ENCODE results near the gene BCAS3.

The BCAS3 gene

GRCh38 chr17:61076621-61077031, 399.0 kb downstream of the BCAS3 start:
- no peak for TF ChIP-seq TOX (CRISPR knock-in tag; IDR thresholded peaks at IDR 0.05; ENCODE audit: borderline replicate concordance)
- TF ChIP-seq TSHZ2 (CRISPR knock-in tag; IDR thresholded peaks at IDR 0.05) = peak; percentile 91
- peak; percentile 73 for TF ChIP-seq ISL1 (CRISPR knock-in tag; IDR thresholded peaks at IDR 0.05)
- no peak for TF ChIP-seq ZFP30 (CRISPR knock-in tag; IDR thresholded peaks at IDR 0.05)
- no peak for TF ChIP-seq BACH2 (CRISPR knock-in tag; IDR thresholded peaks at IDR 0.05; ENCODE audit: borderline replicate concordance)
- TF ChIP-seq ZNF70 (CRISPR knock-in tag; IDR thresholded peaks at IDR 0.05) = no peak
- 0 out of 2 replicates have a peak, but pooled peaks have one; percentile 32 for TF ChIP-seq GLIS3 (CRISPR knock-in tag; IDR thresholded peaks at IDR 0.05)
- TF ChIP-seq CSDC2 (CRISPR knock-in tag; IDR thresholded peaks at IDR 0.05) = no peak
- TF ChIP-seq POU6F1 (CRISPR knock-in tag; IDR thresholded peaks at IDR 0.05; ENCODE audit: borderline replicate concordance, low read depth) = no peak; the same call in 1 of the 2 replicates
- TF ChIP-seq ZNF8 (CRISPR knock-in tag; IDR thresholded peaks at IDR 0.05) = no peak
- no peak for TF ChIP-seq OSR1 (CRISPR knock-in tag; IDR thresholded peaks at IDR 0.05)
- no peak for TF ChIP-seq ESRRG (CRISPR knock-in tag; IDR thresholded peaks at IDR 0.05)
- peak; percentile 78 for TF ChIP-seq TCF4 (CRISPR knock-in tag; IDR thresholded peaks at IDR 0.05; ENCODE audit: borderline replicate concordance)
- peak; percentile 87 for TF ChIP-seq SNAI2 (CRISPR knock-in tag; IDR thresholded peaks at IDR 0.05)
- no peak for TF ChIP-seq PPARA (CRISPR knock-in tag; IDR thresholded peaks at IDR 0.05; ENCODE audit: borderline replicate concordance)
- no peak for TF ChIP-seq ZC3H10 (CRISPR knock-in tag; IDR thresholded peaks at IDR 0.05)
- no peak for TF ChIP-seq PATZ1 (CRISPR knock-in tag; IDR thresholded peaks at IDR 0.05; ENCODE audit: borderline replicate concordance)
- no peak for TF ChIP-seq ARNTL (CRISPR knock-in tag; IDR thresholded peaks at IDR 0.05; ENCODE audit: borderline replicate concordance, low read depth)
- TF ChIP-seq CREB5 (CRISPR knock-in tag; IDR thresholded peaks at IDR 0.05; ENCODE audit: low read depth) = no peak
- peak; percentile 83; the same call in 1 of the 2 replicates for TF ChIP-seq CSRNP3 (CRISPR knock-in tag; IDR thresholded peaks at IDR 0.05)
- ATAC-seq = peak; percentile 45; the same call in 2 of the 3 replicates

GRCh38 chr17:61081959-61082358, 404.3 kb downstream of the BCAS3 start:
- ATAC-seq = no peak
- TF ChIP-seq CREB5 (CRISPR knock-in tag; IDR thresholded peaks at IDR 0.05; ENCODE audit: low read depth) (no peak), SNAI2 (CRISPR knock-in tag; IDR thresholded peaks at IDR 0.05) (no peak), PPARA (CRISPR knock-in tag; IDR thresholded peaks at IDR 0.05; ENCODE audit: borderline replicate concordance) (no peak), BACH2 (CRISPR knock-in tag; IDR thresholded peaks at IDR 0.05; ENCODE audit: borderline replicate concordance) (no peak), ZNF565 (CRISPR knock-in tag; conservative IDR thresholded peaks at IDR 0.05; ENCODE audit: low read depth) (no peak), PATZ1 (CRISPR knock-in tag; IDR thresholded peaks at IDR 0.05; ENCODE audit: borderline replicate concordance) (no peak), OSR1 (CRISPR knock-in tag; IDR thresholded peaks at IDR 0.05) (no peak), CSRNP3 (CRISPR knock-in tag; IDR thresholded peaks at IDR 0.05) (no peak), ZNF70 (CRISPR knock-in tag; IDR thresholded peaks at IDR 0.05) (no peak), ARNTL (CRISPR knock-in tag; IDR thresholded peaks at IDR 0.05; ENCODE audit: borderline replicate concordance, low read depth) (no peak), ZNF8 (CRISPR knock-in tag; IDR thresholded peaks at IDR 0.05) (no peak), POU6F1 (CRISPR knock-in tag; IDR thresholded peaks at IDR 0.05; ENCODE audit: borderline replicate concordance, low read depth) (no peak), ZFP30 (CRISPR knock-in tag; IDR thresholded peaks at IDR 0.05) (no peak), ZC3H10 (CRISPR knock-in tag; IDR thresholded peaks at IDR 0.05) (no peak), ISL1 (CRISPR knock-in tag; IDR thresholded peaks at IDR 0.05) (no peak), ESRRG (CRISPR knock-in tag; IDR thresholded peaks at IDR 0.05) (no peak)
